GM18909 (cell line): Measurements from ENCODE around the gene BIRC2.
"Not testable (repeated sequence)": the region's sequence is repeated elsewhere in the genome, so short reads cannot be mapped to it uniquely, and the experiment has no call there.

Experiments used
- ATAC-seq: cut with Tn5 transposase; IDR thresholded peaks from one replicate; pipeline ENCODE4 v1.9.1; 2021; ENCODE audit warnings: mild to moderate bottlenecking; ENCODE audit not compliant: unreplicated experiment, poor library complexity

BIRC2 gene

DNA sequence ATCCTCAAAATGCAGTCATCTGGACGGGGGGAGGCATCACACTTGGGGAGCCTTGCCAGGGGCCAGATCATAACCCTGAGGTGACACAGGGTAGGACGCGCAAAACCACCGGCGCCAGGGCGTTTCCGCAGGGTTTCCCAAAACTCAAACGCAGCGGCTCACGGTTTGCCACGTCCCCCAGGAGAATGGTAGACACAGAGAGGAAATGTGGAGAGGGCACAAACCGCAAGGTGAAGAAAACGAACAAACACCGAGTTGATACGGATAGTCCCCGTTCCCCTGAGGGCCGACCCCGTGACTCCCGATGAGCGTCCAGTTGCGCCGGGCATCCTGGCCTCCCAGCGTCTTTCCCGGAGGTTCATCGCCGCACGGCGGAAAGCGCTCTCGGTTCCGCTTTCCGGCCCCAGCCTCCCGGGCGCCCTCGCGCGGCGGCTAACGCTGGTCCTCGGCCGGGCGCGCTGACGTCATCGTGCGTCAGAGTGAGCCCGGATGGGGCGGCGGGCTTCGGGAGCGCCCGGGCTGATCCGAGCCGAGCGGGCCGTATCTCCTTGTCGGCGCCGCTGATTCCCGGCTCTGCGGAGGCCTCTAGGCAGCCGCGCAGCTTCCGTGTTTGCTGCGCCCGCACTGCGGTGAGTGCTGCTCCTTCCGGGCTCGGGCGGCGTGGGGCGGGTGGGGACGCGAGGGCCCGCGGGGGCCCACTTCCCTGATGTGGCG lies at the start of gene BIRC2:
Gene BIRC2 (plus strand): TSS at position 467 of the 714 bp plus-strand sequence. CDS start 2,641 bp downstream, outside the sequence.
- peak; percentile 93 for ATAC-seq

DNA sequence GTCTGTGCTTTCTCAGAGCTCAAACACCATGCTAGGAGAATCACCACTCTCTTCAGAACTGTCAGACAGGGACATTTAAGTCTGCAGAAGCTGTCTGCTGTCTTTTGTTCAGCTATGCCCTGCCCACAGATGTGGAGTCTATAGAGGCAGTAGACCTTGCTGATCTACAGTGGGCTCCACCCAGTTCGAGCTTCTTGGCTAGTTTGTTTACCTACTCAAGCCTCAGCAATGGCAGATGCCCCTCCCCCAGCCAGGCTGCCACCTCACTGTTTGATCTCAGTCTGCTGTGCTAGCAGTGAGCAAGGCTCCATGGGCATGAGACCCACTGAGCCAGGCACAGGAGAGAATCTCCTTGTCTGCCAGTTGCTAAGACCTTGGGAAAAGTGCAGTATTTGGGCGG lies 46.2 kb upstream of the BIRC2 start:
- not testable (repeated sequence) for ATAC-seq

DNA sequence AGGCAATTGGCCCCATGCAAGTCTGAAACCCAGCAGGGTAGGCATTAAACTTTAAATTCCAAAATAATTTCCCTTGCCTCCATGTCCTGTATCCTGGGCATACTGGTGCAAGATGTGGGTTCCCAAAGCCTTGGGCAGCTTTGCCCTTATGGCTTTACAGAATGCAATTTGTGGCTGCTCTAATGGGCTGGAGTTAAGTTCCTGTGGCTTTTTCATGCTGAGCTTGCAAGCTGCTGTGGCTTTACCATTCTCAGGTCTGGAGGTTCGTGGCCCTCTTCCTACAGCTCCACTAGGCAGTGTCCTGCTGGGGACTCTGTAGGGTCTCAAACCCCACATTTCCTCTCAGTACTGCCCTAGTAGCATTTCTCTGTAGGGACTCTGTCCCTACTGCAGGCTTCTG lies 44.8 kb upstream of the BIRC2 start:
- no peak for ATAC-seq

DNA sequence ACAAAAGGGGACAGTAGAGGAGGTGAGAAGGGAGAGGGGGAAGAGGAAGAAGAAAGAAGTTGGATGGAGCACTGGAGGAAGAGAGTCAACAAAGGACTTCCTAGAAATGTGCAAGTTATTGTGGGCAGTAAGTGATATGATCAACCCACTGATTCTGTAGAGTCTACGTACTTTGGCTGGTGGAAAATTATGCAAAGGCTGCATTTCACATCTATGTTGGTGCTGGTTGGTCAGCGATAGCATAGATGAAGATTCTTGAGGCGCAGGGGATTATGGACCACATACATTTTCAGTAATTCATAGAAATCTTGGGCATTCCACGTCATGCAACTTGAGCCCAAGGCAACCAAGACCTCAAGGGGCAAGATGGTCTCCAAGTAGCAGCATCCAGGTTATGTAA lies 42.3 kb upstream of the BIRC2 start:
- ATAC-seq: no peak

DNA sequence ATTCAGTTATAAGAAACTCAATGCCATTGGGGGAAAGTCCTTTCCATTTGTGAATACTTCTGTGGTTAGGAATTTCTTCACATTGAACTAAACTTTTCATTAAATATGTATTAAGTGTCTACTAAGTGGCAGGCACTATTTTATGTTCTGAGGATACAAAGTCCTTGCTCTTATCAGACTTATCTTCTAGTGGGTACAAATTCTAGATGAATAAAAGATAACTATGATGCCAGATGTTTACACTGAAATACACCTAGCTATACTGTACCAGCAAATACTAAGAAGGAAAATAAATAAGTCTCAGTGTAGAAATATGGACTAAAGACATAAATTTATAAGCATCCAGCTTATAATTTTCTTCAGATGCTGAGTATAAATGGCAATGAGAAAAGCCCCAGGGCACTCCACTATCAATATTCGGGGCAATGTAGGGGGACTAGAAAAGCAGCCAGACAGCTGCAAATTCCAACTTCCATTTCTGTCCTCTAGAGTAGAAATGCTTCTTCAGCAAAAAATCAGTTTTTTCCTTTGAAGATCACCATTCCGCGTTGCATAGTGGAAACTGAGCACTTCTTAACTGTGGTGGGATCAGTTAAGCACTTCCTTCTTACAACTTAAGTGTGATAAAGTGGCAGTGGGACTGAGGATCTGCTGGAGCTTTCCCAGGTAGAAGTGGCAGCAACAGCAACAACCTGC lies 41.5 kb upstream of the BIRC2 start:
- no peak for ATAC-seq

DNA sequence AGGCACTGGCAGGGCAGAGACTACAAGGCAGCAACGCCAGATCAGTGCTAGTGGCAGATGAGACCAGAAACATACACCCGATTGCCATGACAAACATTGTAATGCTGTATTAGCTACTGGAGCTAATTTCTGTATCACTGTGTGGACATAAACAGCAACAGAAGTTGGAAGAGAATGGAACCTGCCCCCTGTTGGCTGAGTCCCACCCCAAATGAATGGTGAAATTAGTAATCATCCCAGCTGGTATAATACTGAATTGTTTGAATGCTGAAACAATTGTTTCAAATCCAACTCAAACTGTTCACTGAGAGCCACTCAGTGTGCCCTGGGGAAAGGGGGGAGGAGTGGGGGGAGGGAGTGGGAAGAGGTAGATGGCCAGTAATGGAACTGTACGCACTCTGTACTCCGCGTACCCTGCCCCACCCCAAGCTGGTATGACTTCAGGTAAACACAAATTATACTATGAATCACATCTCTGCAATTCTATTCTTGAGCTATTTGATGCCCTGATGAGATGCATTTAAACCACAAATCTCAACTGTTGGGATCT lies 40.9 kb upstream of the BIRC2 start:
- no peak for ATAC-seq

DNA sequence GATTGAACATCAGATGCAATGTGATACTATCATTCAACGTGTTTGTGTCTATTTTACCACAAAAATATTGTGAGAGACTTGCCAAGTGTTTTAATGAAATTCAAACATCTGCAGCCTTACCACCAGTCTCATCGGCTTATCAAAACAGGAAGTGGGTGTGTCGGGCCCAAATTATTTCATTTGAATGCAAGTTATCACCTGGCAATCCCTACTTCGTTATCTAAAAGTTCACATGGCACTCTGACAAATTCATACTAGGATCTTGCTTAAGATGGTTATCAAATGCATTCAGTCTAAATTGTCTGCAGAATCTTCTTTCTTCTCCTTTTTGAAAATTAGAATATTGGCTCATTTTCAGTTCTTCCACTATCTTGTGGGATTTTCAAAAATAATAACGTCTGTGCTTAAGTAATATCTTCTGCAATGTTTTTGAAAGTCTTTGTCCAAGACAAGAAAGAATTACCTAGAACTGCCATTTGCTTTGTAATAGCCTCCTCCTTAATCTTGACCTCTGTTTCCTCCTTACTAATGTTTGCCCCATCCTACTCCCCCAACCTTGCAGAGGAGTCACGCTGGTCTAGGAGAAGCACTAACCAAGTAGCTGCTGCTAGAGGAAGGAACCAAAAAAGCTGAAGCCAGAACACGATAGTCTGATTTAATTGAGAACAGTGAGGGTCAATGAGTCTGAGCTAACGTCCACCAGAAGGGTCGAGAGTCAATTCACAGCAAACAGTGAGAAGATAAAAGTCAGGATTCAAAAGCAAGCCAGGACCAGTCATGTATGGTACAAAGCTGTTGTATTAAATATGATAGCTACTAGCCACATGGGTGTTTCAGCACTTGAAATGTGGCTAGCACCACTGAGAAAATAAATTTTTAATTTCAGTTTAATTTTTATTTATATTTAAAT lies 39.9 kb upstream of the BIRC2 start:
- no peak for ATAC-seq

DNA sequence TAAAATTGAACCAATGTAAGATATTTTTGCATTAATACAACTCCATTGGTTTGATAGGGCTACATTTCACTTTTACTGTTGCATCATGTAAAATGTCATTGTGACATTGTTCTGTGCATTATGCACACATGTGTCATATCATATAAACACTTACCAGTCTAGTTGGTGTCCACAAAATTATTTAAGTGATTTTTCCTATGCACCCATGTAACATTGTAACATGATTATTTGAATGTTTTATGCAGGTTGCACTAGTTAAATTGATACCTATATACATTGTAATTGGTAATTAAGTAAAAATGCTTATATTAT lies 39.3 kb upstream of the BIRC2 start:
- ATAC-seq: no peak

DNA sequence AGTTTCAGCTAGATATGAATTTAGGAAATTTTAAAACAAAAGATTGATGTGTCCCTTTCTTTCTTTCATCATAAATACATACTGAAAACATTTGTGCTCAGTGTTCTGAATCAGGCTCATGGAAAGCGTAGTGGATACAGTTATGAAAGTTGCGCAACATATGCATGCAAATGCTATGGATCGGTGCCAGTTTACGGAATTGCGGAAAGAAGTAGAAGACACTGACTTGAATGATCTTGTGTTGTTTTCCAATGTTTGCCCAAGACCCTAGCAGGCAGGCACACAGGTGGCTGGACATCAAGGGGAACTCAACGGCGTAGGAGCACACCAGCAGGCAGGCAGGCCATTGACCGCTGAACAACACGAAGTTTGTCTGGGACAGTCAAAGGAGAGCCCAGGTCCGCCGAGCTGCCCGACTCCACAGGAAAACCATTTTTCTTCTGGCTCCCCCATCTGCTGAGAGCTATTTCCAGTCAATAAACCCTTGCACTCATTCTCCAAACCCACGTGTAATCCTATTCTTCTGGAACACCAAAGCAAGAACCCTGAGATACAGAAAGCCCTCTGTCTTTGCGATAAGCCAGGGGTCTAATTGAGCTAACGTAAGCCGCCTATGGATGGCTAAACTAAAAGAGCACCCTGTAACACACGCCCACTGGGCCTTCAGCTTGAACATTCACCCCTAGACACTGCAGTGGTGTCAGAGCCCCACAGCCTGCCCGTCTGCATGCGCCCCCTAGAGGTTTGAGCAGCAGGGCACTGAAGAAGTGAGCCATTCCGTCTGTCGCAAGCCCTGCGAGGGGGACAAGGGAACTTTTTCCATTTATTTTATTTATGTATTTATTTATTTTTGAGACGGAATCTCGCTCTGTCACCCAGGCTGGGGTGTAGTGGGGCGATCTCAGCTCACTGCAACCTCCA lies 37.1 kb upstream of the BIRC2 start:
- ATAC-seq: no peak

DNA sequence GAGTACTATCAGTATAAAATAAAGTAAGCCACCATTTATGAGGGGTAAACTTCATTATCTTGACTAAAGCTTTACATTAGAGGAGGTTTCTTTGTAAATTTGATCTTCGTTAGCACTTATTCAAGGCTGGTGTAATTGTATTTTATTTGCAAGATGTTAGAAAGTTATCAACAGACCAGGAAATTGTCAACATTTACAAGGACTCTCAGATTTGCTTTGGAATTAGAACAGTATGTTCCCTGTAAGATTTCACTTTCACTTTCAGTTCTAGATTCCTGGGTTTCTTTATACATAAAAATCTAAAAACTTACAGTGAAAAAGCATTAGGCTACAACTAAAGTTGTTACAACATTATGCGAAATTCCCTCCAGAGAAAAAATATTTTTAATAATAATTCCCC lies 34.3 kb upstream of the BIRC2 start:
- ATAC-seq: no peak

DNA sequence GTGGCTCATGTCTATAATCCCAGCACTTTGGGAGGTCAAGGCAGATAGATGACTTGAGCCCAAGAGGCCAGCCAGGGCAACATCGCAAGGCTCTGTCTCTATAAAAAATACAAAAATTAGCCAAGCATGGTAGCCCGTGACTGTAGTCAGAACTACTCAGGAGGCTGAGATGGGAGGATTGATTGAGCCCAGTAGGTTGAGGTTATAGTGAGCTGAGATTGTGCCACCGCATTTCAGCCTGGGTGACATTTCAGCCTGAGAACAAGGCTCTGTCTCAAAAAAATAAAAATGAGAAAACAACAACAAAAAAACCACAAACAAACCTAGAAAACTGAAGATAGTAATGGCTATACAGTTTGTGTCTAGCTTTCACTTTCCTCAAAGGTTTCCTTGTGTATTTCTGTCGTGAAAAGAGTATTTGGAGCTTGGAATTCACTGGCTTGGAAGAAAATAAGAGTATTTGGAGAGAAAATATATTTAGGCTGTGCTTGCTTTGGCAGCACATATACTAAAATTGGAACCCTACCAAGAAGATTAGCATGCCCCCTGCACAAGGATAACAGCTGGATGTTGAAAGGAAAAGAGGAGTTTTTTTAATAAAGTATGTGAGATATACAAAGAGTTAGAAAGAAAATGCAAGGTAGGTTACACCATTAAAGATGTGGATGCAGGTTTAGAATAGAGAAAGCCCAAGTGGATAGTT lies 33.6 kb upstream of the BIRC2 start:
- no peak for ATAC-seq

DNA sequence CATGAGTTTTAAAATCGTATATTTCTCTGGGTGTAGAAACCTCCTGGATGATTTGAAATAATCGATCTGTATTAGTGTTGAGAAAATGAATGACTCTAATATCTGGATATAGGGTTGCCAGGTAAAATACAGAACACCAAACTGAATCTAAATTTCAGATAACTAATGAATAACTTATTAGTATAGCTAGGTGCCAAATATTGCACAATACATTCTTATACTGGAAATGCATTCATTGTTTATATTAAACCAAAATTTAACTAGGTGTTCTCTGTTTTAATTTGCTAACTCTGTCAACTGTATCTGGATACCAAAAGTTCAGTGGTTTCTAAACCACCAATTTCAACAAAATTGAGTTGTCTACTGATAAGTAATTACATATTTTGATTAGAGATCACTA lies 32.2 kb upstream of the BIRC2 start:
- no peak for ATAC-seq

DNA sequence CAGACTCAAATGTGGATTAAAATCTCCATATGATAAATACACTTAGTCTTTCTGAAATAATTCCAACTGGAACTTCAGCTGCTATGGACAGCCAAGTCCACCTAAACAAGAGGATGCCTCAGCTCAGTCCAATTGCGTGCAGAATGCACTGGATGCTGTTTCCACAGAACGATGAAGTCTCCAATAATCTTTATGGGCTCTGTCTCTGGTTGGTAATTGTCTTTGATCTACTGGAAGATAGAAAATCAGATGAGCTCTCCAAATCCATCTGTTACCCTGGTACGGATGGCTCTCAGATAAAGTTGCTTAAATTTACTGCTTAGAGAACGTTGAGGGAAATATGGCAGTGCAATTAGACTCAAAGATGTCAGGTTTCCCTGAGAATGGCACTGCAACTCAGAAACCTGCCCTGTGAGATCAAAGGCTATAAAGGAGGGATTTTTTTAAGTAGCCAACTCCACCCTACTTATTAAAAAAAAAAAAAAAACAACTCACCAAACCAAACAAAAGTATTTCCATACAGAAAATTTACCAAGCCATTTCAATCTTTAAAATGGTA lies 30.6 kb upstream of the BIRC2 start:
- no peak for ATAC-seq

DNA sequence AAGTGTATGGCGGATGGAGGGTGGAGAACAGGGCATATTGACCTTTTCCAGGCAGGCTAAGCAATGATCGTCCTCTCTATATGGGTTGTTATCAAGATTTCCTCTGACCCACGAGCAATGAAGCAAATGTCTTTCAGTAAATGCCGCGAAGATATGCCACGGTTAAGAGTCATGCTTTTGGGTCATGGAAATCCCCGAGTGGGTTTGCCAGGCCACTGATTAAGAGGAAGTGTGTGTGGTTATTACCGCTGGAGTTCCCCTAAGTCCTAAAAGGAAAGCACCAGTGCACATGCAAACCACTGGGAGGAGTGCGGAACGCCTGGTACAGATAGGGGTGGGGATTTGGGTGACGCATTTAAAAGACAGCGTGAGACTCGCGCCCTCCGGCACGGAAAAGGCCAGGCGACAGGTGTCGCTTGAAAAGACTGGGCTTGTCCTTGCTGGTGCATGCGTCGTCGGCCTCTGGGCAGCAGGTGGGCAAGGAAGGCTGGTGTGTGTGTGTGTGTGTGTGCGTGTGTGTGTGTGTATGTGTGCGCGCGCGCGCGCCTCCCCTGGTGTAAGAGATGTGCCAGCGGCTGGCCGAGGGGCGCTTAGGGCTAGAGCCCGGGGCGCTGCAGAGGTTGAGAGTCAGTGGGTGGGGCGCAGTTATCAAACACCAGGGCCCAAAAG lies 29.8 kb upstream of the BIRC2 start, which contains the start of gene BIRC3:
Gene BIRC3 (plus strand): TSS at position 386 of the 669 bp plus-strand sequence. CDS start 7,026 bp downstream, outside the sequence.
- ATAC-seq: peak; percentile 86

DNA sequence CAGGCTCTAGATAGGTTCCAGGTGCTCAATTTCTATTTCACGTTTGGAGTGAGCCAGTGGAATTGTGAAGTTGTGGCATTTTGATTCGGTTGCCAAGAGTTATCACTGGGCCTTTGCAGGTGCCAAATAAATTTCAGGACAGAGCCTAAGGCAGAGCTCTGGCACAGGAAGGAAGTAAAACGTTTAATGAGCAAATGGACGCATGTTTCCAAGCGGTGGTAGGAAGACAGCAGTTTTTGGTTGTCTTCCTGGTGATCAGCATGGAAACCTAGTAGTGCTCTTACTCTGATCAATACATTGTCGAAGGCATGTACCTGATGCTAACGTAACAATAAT lies 29.3 kb upstream of the BIRC2 start:
- ATAC-seq: no peak

DNA sequence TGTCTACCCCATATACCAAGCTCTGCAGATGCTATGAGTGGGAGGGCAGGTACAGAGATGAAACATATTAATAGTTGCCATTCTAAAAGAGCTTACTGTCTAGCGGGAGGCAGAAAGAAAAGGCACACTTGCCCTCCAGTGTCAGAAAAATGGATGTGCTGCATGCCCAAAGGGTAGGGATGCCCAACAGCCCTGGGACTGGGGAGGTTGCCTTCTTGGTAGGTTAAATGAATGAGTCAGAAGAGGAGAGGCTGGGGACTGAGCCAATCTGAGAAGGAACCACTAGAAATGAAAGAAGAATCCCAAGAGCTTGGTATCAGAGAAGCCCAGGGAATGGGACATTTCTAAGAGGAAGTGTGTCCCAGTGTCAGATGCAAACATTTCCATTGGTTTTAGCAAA lies 28.5 kb upstream of the BIRC2 start:
- peak; percentile 21 for ATAC-seq

DNA sequence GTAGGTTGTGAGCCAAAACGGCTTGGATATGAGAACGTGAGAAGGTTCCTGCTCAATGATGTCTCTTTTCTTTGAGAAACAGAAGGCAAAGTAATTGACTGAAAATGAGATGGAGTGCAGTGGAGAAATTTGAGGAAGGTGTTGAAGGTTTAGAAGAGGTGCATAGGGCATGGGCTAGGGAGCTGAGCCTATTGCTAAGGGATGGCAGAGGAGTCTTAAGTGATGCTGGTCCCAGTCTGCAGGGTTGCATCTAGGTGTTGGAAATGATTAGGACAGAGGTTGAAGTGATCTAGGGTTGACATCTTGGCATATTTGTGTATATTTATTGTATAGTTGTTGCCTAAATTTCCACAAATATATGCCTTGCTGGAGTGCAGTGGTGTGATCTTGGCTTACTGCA lies 27.5 kb upstream of the BIRC2 start:
- ATAC-seq: no peak

DNA sequence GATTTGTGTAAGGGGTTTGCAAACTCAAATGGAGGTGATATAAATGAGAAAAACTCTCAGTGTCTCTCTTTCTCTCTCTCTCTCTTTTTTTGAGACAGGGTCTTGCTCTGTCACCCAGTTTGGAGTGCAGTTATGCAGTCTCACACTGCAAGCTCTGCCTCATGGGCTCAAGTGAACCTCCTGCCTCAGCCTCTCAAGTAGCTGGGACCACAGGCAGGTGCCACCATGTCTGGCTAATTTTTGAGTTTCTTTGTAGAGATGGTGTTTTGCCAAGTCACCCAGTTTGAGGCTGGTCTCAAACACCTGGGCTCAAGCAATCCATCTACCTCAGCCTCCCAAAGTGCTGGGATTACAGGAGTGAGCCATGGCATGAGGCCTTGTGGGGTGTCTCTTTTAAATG lies 26.8 kb upstream of the BIRC2 start:
- no peak for ATAC-seq
